GM12873 (cell line): ENCODE measurements around the gene CHMP1A.
A peak's percentile ranks its signal among the peaks of the same experiment; 100 is the strongest.

ENCODE experiments used
- TF ChIP-seq, protein P1 (sequence below): IDR thresholded peaks from 2 replicates; pipeline ENCODE4 v1.5.1; 2012; ENCODE audit warnings: low read depth, mild to moderate bottlenecking, moderate library complexity, low read length, control low read depth; ENCODE audit not compliant: insufficient read depth; ENCODE audit errors: missing control alignments

CHMP1A gene

GRCh38 chr16:89657442-89658220 lies at the start of gene CHMP1A, which contains the start of gene SPATA33:
Gene CHMP1A (minus strand): TSS chr16:89657708. CDS start chr16:89657588, 120 bp downstream.
Gene SPATA33 (plus strand): TSS chr16:89657836. CDS start chr16:89657912, 76 bp downstream.
- TF ChIP-seq, protein P1, sequence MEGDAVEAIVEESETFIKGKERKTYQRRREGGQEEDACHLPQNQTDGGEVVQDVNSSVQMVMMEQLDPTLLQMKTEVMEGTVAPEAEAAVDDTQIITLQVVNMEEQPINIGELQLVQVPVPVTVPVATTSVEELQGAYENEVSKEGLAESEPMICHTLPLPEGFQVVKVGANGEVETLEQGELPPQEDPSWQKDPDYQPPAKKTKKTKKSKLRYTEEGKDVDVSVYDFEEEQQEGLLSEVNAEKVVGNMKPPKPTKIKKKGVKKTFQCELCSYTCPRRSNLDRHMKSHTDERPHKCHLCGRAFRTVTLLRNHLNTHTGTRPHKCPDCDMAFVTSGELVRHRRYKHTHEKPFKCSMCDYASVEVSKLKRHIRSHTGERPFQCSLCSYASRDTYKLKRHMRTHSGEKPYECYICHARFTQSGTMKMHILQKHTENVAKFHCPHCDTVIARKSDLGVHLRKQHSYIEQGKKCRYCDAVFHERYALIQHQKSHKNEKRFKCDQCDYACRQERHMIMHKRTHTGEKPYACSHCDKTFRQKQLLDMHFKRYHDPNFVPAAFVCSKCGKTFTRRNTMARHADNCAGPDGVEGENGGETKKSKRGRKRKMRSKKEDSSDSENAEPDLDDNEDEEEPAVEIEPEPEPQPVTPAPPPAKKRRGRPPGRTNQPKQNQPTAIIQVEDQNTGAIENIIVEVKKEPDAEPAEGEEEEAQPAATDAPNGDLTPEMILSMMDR = no peak

- TF ChIP-seq, protein P1 = no peak
These were observed 49.2 kb upstream of the CHMP1A start for GRCh38 chr16:89706518-89707260.

- TF ChIP-seq, protein P1 = no peak
These were observed 47.5 kb upstream of the CHMP1A start for GRCh38 chr16:89705006-89705405.

DNA sequence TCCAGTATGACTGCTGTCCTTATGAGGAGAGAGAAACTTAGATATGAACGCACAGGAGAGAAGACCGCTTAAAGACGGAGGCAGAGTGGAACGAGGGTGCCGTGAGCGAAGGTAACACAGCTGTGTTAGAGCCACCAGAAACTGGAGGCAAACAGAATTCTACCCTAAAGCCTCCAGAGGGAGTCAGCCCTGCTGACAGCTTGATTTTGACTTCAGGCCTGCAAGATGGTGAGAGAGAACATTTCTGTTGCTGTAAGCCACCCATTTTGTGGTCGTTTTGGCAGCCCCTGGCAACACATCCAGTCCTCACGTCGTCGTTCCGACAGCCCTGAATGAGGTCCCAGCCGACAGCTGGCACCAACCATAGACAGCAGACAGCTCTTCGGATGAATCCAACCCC lies 46.8 kb upstream of the CHMP1A start:
- TF ChIP-seq, protein P1 = no peak

DNA sequence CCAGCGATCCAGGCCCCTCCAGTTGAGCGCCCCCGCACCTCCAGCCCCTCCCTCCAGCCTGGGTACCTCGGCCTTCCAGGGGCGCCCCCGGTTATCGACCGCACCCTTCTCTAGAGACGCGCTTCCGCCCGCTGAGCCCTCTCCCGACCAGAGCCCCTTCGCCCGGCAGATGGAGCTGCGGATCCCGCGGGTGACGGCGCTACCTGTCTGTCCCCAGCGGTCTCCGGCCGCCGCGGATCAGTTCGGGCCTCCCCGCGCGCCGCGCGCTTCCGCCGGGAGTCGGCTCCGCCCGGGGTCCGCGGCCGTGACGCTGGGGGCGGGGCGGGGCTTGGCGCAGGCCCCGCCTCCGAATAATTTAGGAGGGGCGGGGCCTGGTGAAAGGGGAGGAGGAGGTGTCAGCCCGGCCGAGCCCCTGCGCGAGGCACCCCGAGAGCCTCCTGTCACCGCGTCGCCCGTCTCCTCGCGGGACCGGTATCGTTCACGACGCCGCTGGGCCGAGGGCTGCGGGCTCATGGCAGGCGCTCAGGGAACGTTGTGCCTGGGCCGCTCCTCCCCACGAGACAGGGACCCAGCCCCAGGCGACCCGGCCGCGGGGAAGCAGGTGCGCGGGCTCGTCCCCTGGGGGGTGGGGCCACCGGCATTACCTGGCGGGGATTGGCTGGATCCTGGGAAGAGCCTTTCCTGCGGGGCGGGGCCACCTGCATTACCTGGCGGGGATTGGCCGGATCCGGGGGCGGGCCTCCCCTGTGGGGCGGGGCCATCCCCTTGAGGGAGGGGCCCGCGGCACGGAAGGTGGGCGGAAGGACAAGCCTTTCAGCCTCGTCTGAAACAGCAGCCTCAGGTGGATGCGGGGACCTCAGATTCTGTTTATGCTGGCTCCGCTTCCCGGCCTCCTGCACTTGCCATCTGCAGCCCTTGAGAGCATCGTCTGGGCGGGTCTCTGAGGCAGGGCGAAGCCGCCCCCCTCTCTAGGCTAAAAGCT lies 44.2 kb upstream of the CHMP1A start, which contains the start of gene SPATA2L:
Gene SPATA2L (minus strand): TSS at position 281 of the 982 bp plus-strand sequence. CDS start 473 bp downstream, outside the sequence.
- TF ChIP-seq, protein P1 = peak; percentile 22

- TF ChIP-seq, protein P1 = peak; percentile 54
These were observed 43.3 kb upstream of the CHMP1A start for GRCh38 chr16:89700649-89701424.
